Smooth muscle cell (in vitro differentiated cells): ENCODE measurements around the gene TNFAIP1. TPM values are rescaled to one million over a fixed set of nuclear protein-coding genes. Genes with fewer than 3 reads are reported as not detected.

Experiments used
- DNase-seq: peaks from one replicate; lab custom pipeline; 2025; ENCODE audit not compliant: unreplicated experiment; lab: John Stamatoyannopoulos, UW
- H2AFZ ChIP-seq: fragments of 200-600 bp; sonication (generic); 2 replicates; pipeline ENCODE4 v1.6.0; 2016; ENCODE audit warnings: antibody characterized with exemption, low read depth, mild to moderate bottlenecking
- H3F3A ChIP-seq: fragments of 200-600 bp; sonication (generic); 2 replicates; pipeline ENCODE4 v1.6.0; 2017; ENCODE audit warnings: antibody characterized with exemption, low read depth
- H3K27ac ChIP-seq: fragments of 200-600 bp; sonication (generic); 2 replicates; pipeline ENCODE4 v1.5.1; 2016; ENCODE audit warnings: low read depth, mild to moderate bottlenecking
- H3K27me3 ChIP-seq: fragments of 200-600 bp; sonication (generic); 2 replicates; pipeline ENCODE4 v1.6.1; 2016; ENCODE audit warnings: low read depth, mild to moderate bottlenecking
- H3K36me3 ChIP-seq: fragments of 200-600 bp; sonication (generic); 2 replicates; pipeline ENCODE4 v1.5.1; 2016; ENCODE audit warnings: low read depth
- H3K4me1 ChIP-seq: fragments of 200-600 bp; sonication (generic); 2 replicates; pipeline ENCODE4 v1.5.1; 2016; ENCODE audit warnings: low read depth
- H3K4me2 ChIP-seq: fragments of 200-600 bp; sonication (generic); 2 replicates; pipeline ENCODE4 v1.6.0; 2016; ENCODE audit warnings: mild to moderate bottlenecking
- H3K4me3 ChIP-seq: fragments of 200-600 bp; sonication (generic); 2 replicates; pipeline ENCODE4 v1.5.1; 2016; ENCODE audit warnings: mild to moderate bottlenecking
- H3K79me2 ChIP-seq: fragments of 200-600 bp; sonication (generic); 2 replicates; pipeline ENCODE4 v1.6.0; 2016; ENCODE audit warnings: low read depth, mild to moderate bottlenecking
- H3K9ac ChIP-seq: fragments of 200-600 bp; sonication (generic); 2 replicates; pipeline ENCODE4 v1.6.0; 2016; ENCODE audit warnings: low read depth
- H3K9me3 ChIP-seq: fragments of 200-600 bp; sonication (generic); replicated peaks from 2 replicates; pipeline ENCODE4 v1.5.1; 2016; ENCODE audit warnings: low read depth
- H4K20me1 ChIP-seq: fragments of 200-600 bp; sonication (generic); 2 replicates; pipeline ENCODE4 v1.6.0; 2016; ENCODE audit warnings: low read depth
- CTCF ChIP-seq: fragments of 200-600 bp; sonication (generic); IDR thresholded peaks from 2 replicates; pipeline ENCODE4 v1.5.1; 2017; ENCODE audit warnings: borderline replicate concordance, mild to moderate bottlenecking, antibody characterized with exemption; ENCODE audit not compliant: insufficient read depth, poor library complexity, severe bottlenecking
- WGBS: methylation state at CpG from one replicate; pipeline ENCODE4 v1.1.7; 2016; ENCODE audit warnings: low lambda C conversion rate; 5-methylcytosine and 5-hydroxymethylcytosine counted together
- polyA plus RNA-seq: library from polyadenylated mRNA; unstranded; fragments of >200 nt; fragmentation: Nextera tagmentation; extraction: Ambion mirVana; gene quantifications from 2 replicates; pipeline ENCODE4 v1.2.1, GENCODE V29; 2016
- total RNA-seq: library from RNA; depleted of rRNA; stranded (reverse); fragments of >200 nt; gene quantifications from 2 replicates; pipeline ENCODE4 v1.2.3, GENCODE V29; 2014

Gene TNFAIP1
- total and polyA plus RNA-seq, 2 experiments from 2014 or later: 75.0 to 81.0 TPM

- Histone ChIP-seq H3K79me2 (no peaks in the 10 kb centered on the region), H3K9me3 (no peaks in the 10 kb centered on the region), H3K4me2 (peak overlapping the region; percentile 31), H3K36me3 (peaks cover 6% of the 10 kb centered on the region), H3F3A (peaks cover 30% of the 10 kb centered on the region), H3K4me3 (no peak overlapping the region), H3K9ac (peak overlapping the region; percentile 19), H3K27me3 (no peaks in the 10 kb centered on the region), H3K4me1 (no peaks in the 10 kb centered on the region), H3K27ac (peak overlapping the region; percentile 85), H2AFZ (no peak overlapping the region), H4K20me1 (peaks cover 40% of the 10 kb centered on the region)
- WGBS: 84% methylated on average over 8 of the region's 8 CpGs
- no peak for TF ChIP-seq CTCF
- DNase-seq: no peak
Observed at GRCh38 chr17:28347261-28347891, 11.8 kb downstream of the TNFAIP1 start.

GRCh38 chr17:28348979-28349378, 13.4 kb downstream of the TNFAIP1 start:
- Histone ChIP-seq H4K20me1 (peaks cover 32% of the 10 kb centered on the region), H3K27me3 (no peaks in the 10 kb centered on the region), H3K4me2 (no peak overlapping the region), H2AFZ (no peak overlapping the region), H3K36me3 (peaks cover 12% of the 10 kb centered on the region), H3K4me1 (no peaks in the 10 kb centered on the region), H3K9me3 (no peaks in the 10 kb centered on the region), H3K4me3 (no peak overlapping the region), H3K27ac (peak overlapping the region; percentile 85), H3F3A (peaks cover 30% of the 10 kb centered on the region), H3K9ac (no peak overlapping the region), H3K79me2 (no peaks in the 10 kb centered on the region)
- no peak for DNase-seq
- TF ChIP-seq CTCF: no peak
- 72% methylated on average over 3 of the region's 3 CpGs for WGBS

GRCh38 chr17:28350271-28350670, 14.7 kb downstream of the TNFAIP1 start:
- Histone ChIP-seq H3F3A (peaks cover 30% of the 10 kb centered on the region), H4K20me1 (peaks cover 22% of the 10 kb centered on the region), H3K27ac (peak overlapping the region; percentile 31), H3K9me3 (no peaks in the 10 kb centered on the region), H3K27me3 (no peaks in the 10 kb centered on the region), H3K4me3 (no peak overlapping the region), H3K4me2 (no peak overlapping the region), H3K36me3 (peaks cover 12% of the 10 kb centered on the region), H3K4me1 (no peaks in the 10 kb centered on the region), H2AFZ (no peak overlapping the region), H3K9ac (no peak overlapping the region), H3K79me2 (peaks cover 6% of the 10 kb centered on the region)
- TF ChIP-seq CTCF: no peak
- WGBS: 97% methylated on average over 7 of the region's 7 CpGs
- DNase-seq: no peak
